HEK293T (cell line): ENCODE data around the gene RPS4Y2.

Source experiments
- CTCF ChIA-PET: fragments of 350-600 bp; formaldehyde crosslinking; extraction: SDS; loops from one replicate; lab custom pipeline; 2021; ENCODE audit warnings: antibody characterized with exemption, inconsistent platforms; lab: Yijun Ruan, JAX
- POLR2A ChIA-PET: fragments of 350-600 bp; formaldehyde crosslinking; extraction: SDS; loops from one replicate; lab custom pipeline; 2020; ENCODE audit warnings: antibody characterized with exemption, inconsistent platforms; lab: Yijun Ruan, JAX
- DNase-seq: peaks from one replicate; pipeline ENCODE4 v3.0.0; 2012; ENCODE audit warnings: mixed read lengths; ENCODE audit errors: extremely low spot score
- ARNT ChIP-seq: fragments of 450-650 bp; IDR thresholded peaks from 2 replicates; pipeline ENCODE4 v1.6.1; 2017; ENCODE audit warnings: mild to moderate bottlenecking
- BHLHE40 ChIP-seq: fragments of 450-650 bp; IDR thresholded peaks from 2 replicates; pipeline ENCODE4 v1.6.1; 2016; ENCODE audit warnings: mild to moderate bottlenecking, moderate library complexity, borderline replicate concordance
- CTBP1 ChIP-seq: fragments of 450-650 bp; IDR thresholded peaks from 2 replicates; pipeline ENCODE4 v1.6.1; 2016; ENCODE audit warnings: borderline replicate concordance
- ELF4 ChIP-seq: fragments of 450-650 bp; IDR thresholded peaks from 2 replicates; pipeline ENCODE4 v1.6.1; 2017; ENCODE audit warnings: antibody characterized with exemption
- FOXA1 ChIP-seq: fragments of 450-650 bp; IDR thresholded peaks from 2 replicates; pipeline ENCODE4 v1.6.1; 2016; ENCODE audit warnings: mild to moderate bottlenecking
- FOXK2 ChIP-seq: fragments of 450-650 bp; IDR thresholded peaks from 2 replicates; pipeline ENCODE4 v1.6.1; 2016; ENCODE audit warnings: mild to moderate bottlenecking
- FOXM1 ChIP-seq: fragments of 450-650 bp; IDR thresholded peaks from 2 replicates; pipeline ENCODE4 v1.6.1; 2017; ENCODE audit warnings: mild to moderate bottlenecking, borderline replicate concordance
- HDGF ChIP-seq: fragments of 450-650 bp; IDR thresholded peaks from 2 replicates; pipeline ENCODE4 v1.6.1; 2017; ENCODE audit warnings: antibody characterized with exemption, borderline replicate concordance
- L3MBTL2 ChIP-seq: fragments of 450-650 bp; conservative IDR thresholded peaks from 2 replicates; pipeline ENCODE4 v1.6.1; 2016; ENCODE audit warnings: mild to moderate bottlenecking
- LEF1 ChIP-seq: fragments of 450-650 bp; IDR thresholded peaks from 2 replicates; pipeline ENCODE4 v1.6.1; 2017; ENCODE audit warnings: mild to moderate bottlenecking, borderline replicate concordance
- NFRKB ChIP-seq: fragments of 450-650 bp; IDR thresholded peaks from 2 replicates; pipeline ENCODE4 v1.6.1; 2016; ENCODE audit warnings: mild to moderate bottlenecking, moderate library complexity
- PKNOX1 ChIP-seq: fragments of 450-650 bp; IDR thresholded peaks from 2 replicates; pipeline ENCODE4 v1.6.1; 2016
- SP1 ChIP-seq: fragments of 450-650 bp; IDR thresholded peaks from 2 replicates; pipeline ENCODE4 v1.6.1; 2017
- SUZ12 ChIP-seq: fragments of 450-650 bp; IDR thresholded peaks from 2 replicates; pipeline ENCODE4 v1.6.1; 2016; ENCODE audit warnings: mild to moderate bottlenecking
- TARDBP ChIP-seq: fragments of 450-650 bp; IDR thresholded peaks from 2 replicates; pipeline ENCODE4 v1.6.1; 2016
- ZNF384 ChIP-seq: fragments of 450-650 bp; IDR thresholded peaks from 2 replicates; pipeline ENCODE4 v1.6.1; 2016

The RPS4Y2 gene

GRCh38 chrY:20780104-20780654, 24.3 kb downstream of the RPS4Y2 start:
- CTCF ChIA-PET = no interaction called here
- DNase-seq = no peak
- TF ChIP-seq LEF1 (no peak), NFRKB (no peak), ZNF384 (no peak)
- POLR2A ChIA-PET = no interaction called here

- no peak for TF ChIP-seq ELF4
- no peak for TF ChIP-seq ARNT
- TF ChIP-seq SP1 = no peak
- no peak for TF ChIP-seq ZNF384
- no peak for TF ChIP-seq PKNOX1
- no peak for TF ChIP-seq CTBP1
- TF ChIP-seq FOXA1 = no peak
- no peak for TF ChIP-seq BHLHE40
- TF ChIP-seq NFRKB = no peak
- no peak for TF ChIP-seq HDGF
- TF ChIP-seq FOXK2 = no peak
- no peak for TF ChIP-seq TARDBP
- TF ChIP-seq SUZ12 = no peak
- no peak for TF ChIP-seq LEF1
- no peak for TF ChIP-seq FOXM1
- TF ChIP-seq L3MBTL2 = no peak
- no peak for DNase-seq
- CTCF ChIA-PET = no interaction called here
- POLR2A ChIA-PET = no interaction called here
These were observed 24.9 kb downstream of the RPS4Y2 start for GRCh38 chrY:20780776-20781175.

GRCh38 chrY:20781408-20781807, 25.5 kb downstream of the RPS4Y2 start:
- TF ChIP-seq HDGF (no peak), FOXM1 (no peak), PKNOX1 (no peak), ARNT (no peak), ZNF384 (no peak)
- ChIA-PET CTCF (no interaction called here), POLR2A (no interaction called here)
- DNase-seq = no peak

GRCh38 chrY:20784965-20785364, 29.1 kb downstream of the RPS4Y2 start:
- CTCF ChIA-PET = no interaction called here
- TF ChIP-seq L3MBTL2 (no peak), TARDBP (no peak), SUZ12 (no peak), ZNF384 (no peak), FOXM1 (no peak)
- no peak for DNase-seq
- POLR2A ChIA-PET = no interaction called here

- DNase-seq = no peak
- TF ChIP-seq FOXA1 (no peak), FOXK2 (no peak), L3MBTL2 (no peak), TARDBP (no peak), HDGF (no peak), SUZ12 (no peak), BHLHE40 (no peak), PKNOX1 (no peak), LEF1 (no peak), FOXM1 (no peak), SP1 (no peak), ARNT (no peak), ZNF384 (no peak), NFRKB (no peak), ELF4 (no peak)
- POLR2A ChIA-PET = no interaction called here
- CTCF ChIA-PET = no interaction called here
These were observed 31.2 kb downstream of the RPS4Y2 start for GRCh38 chrY:20787076-20787475.

GRCh38 chrY:20798351-20799049, 42.6 kb downstream of the RPS4Y2 start:
- ChIA-PET POLR2A (no interaction called here), CTCF (no interaction called here)
- TF ChIP-seq ELF4 (no peak), CTBP1 (no peak), FOXA1 (no peak), FOXM1 (no peak), NFRKB (no peak), LEF1 (no peak), L3MBTL2 (no peak), SUZ12 (no peak), ZNF384 (no peak), ARNT (no peak), HDGF (no peak), FOXK2 (no peak)
- no peak for DNase-seq

GRCh38 chrY:20802659-20803058, 46.8 kb downstream of the RPS4Y2 start:
- CTCF ChIA-PET = no interaction called here
- POLR2A ChIA-PET = no interaction called here
- no peak for DNase-seq

More at GRCh38 chrY:20802659-20803058, 46.8 kb downstream of the RPS4Y2 start:
- TF ChIP-seq CTBP1 = no peak
